NCI-H2029 (cell line): Measurements from ENCODE around the gene KCNK5.
A peak's percentile ranks its signal among the peaks of the same experiment; 100 is the strongest.

ENCODE experiments used
- DNase-seq: peaks from one replicate; lab custom pipeline; 2025; lab: John Stamatoyannopoulos, UW

The KCNK5 gene

GRCh38 chr6:39228992-39229767 is at the start of gene KCNK5:
KCNK5 (minus strand) TSS chr6:39229475; CDS start chr6:39229111, 364 bp downstream.
- peak; percentile 88 for DNase-seq

- DNase-seq, result no peak
Observed at GRCh38 chr6:39276379-39276995, 47.2 kb upstream of the KCNK5 start.

DNA sequence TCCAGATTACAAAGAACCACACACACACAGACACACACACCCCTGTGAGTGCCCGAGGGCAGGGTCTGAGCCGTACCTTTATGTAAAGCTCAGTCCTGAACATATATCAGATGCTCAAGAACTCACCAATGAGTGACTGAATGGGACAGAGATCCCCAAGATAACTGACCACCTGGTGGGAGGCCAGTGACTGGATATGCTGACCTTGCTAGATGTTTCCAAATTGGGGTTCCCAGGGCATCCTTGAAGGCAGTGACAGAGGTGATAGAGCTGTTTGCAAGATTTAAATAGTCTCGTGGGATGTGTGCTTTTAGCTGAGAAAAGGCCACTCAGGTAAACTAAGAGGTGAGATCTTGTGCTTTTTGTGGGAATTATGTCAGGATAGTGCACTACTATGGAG is 45.6 kb upstream of the KCNK5 start:
- no peak for DNase-seq

DNA sequence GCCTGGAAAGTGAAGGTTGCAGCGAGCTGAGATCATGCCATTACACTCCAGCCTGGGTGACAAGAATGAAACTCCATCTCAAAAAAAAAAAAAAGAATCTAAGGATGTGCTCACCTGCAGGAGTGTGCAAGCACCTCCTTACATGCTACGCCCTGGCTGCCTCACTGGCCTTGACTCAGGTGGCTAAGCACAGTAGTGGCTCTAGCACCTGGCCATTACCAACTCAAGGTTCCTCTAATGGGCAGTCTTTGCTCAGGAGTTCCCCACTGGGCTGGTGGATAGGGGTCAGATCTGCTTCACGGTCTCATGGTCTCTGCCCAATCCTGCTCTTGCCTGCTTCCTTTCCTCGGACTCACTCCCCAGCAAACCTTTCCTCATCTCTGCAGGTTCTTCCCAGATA is 45.2 kb upstream of the KCNK5 start:
- no peak for DNase-seq

DNA sequence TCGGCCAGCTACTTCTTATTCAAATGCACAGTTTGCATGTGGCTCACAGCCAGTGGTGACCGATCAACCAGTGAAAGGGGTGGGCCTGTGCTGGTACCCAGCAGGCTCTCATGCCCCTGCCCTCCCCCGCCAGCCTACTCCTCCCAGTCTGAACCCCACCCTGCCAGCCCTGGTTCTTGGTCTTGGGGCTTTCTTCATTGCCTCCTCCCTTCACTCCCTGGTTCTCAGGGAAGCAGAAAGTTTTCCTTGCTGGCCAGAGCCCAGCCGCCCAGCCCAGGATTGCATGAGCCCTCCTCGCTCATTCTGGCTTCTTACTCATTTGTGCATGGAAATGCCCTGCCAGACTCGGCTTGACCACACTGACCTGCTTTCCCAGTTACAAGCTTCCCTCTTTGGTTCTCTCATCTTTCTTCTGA is 44.1 kb upstream of the KCNK5 start:
- DNase-seq, result no peak

- no peak for DNase-seq
Observed at GRCh38 chr6:39269961-39270360, 40.7 kb upstream of the KCNK5 start.

- DNase-seq, result no peak
Observed at GRCh38 chr6:39268721-39269120, 39.4 kb upstream of the KCNK5 start.

DNA sequence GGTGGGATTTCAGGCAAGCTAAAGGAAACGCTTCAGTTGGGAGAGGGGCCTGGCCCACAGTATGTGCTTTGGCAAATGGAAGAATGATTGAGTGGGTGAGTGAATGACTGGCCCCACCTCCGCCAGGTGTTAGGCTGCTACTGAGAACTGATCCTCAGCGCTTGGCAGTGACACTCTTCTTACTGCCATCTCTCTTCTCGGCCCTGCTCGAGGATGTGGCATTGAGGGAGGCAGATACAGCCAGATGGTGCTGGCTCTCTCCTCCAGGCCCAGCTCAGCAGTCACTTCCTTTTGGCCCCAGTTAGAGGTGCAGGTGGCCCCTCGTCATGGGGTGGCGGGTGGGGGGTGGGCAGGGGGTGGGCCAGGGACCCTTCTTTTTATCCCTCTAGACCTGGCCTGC is 38.9 kb upstream of the KCNK5 start:
- DNase-seq, result peak; percentile 77

GRCh38 chr6:39266782-39267355 is 37.6 kb upstream of the KCNK5 start:
- no peak for DNase-seq

GRCh38 chr6:39266375-39266774 is 37.1 kb upstream of the KCNK5 start:
- DNase-seq, result peak; percentile 68

DNA sequence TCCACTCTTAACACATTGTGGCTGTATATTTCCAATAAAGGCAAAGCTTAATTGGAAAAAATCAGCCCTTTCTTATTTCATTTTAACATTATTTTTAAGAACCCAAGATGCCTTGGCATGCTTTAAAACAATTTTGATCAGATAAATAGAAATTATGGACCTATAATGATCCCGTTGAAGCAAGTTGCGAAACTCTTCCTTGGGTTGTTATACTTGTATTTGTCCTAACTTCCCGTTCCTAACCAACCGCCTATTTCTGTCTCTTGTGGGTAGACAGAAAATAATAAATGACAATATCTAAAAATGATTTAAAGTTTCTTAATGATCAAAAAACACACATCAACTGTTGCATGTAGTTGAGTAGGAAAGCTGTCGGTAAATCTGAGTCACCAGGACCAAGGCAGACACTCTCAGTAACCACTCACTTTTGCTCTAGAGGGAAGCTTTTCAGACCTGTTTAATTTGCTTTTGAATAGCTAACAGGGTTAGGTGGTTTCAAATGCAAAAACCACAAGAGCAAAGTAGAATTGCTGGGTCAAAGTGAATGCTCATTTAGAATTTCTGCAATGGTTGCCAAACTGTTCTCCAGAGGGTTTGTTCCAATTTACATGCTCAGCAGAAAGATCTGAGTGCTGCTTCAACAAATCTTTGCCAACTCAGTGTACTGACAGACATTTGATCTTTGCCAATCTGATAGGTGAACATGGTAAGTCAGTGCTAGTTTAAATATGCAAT is 34.2 kb upstream of the KCNK5 start:
- DNase-seq, result peak; percentile 59

DNA sequence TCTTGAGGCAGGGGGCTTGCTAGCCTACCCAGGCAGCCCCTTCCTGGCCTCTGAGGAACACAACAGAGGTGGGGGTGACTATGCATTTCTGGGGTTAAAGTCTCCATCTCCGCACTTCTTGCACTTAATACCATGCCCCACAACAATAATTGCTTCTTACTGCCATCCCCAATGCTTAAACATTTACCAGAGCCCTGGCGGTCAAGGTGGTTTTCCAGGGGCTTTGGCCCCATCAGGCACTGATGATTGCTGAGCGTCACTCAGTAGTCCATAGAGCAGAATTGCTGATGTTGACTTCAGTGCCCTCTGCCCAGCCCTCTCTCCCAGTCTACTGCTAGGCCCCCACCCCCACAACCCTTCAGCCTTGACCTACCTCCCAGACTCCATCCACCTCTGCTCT is 32.5 kb upstream of the KCNK5 start:
- DNase-seq, result no peak

DNA sequence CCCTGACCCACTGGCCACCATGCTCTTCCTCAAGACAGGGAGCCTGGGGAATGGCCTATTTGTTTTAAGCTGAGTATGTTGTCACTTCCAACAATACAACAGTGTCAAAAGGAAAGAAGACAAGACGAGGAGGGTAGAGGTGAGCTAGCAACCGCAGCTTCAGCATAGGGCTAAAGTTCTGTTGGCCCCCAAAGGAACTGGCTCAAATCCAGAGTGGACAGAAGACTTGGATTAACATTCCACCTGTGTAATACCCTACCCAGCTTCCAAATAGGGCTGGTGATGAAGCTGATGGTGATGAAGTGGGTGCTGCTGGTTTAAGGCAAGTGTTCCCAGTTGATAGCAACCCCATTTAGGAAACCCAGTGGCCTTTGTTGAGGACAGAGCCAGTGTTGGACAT is 31.7 kb upstream of the KCNK5 start:
- DNase-seq, result no peak

GRCh38 chr6:39260456-39260855 is 31.2 kb upstream of the KCNK5 start:
- DNase-seq, result no peak

- DNase-seq, result no peak
Observed at GRCh38 chr6:39256294-39256940, 27.1 kb upstream of the KCNK5 start.

DNA sequence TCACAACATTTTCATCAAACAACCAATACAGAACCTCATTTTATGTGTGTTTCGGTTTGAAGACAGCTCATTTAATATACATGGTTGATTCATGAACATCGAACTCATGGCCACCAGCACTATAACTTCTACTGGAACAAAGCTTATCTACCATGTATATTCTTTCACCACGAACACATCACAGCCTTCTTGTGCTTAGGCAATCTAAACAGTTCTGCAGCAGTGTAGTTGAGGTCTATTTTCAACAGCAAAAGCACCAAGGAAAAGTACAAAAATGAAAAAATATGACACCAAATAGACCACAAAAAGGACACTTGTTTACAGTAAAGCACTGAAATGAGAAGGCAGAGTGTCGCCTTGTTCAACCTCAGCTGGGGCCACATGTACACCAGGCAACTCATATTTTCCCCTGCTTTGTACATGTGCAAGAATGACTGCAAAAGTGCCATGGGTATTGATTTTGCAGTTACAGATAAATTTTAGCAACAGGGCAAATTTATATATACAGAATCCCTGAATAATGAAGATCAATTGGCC is 25.8 kb upstream of the KCNK5 start:
- no peak for DNase-seq

DNA sequence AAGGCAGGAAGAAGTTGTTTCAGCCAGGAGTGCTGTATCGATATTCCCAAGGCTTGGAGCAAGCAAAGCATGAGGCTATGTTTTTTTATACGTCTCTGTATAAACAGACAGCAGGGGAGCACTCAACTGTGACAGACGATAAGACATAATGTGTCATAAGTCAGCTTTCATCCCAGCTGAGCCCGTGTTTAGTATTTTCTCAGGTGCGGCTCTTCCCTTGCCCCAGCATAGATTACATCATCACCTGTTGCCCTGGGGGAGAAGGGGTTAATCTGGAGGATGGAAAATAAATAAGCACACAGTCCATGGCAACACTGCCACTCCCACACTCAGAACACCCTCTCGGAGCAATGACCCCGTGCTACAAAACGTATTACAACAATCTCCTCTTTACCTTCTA is 22.1 kb upstream of the KCNK5 start:
- DNase-seq, result peak; percentile 91

- DNase-seq, result no peak
Observed at GRCh38 chr6:39250507-39250906, 21.2 kb upstream of the KCNK5 start.

DNA sequence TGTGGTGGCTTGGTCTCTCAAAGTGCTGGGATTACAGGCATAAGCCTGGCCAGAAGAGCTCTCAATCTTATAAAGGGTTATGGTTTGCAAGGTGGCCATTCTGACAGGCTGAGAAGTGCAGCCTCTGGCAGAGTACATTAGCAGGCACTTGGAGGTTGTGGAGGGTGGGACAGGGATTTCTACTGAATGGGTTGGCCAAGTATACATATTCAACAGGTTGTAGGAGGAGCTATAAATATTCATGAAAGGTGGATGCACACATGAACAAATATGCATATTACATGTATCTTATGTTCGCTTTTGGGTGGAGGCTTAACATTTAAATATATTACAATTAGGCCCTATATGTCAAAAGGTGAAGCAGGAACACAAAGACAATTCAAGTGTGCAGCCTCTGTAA is 20.0 kb upstream of the KCNK5 start:
- DNase-seq, result no peak

DNA sequence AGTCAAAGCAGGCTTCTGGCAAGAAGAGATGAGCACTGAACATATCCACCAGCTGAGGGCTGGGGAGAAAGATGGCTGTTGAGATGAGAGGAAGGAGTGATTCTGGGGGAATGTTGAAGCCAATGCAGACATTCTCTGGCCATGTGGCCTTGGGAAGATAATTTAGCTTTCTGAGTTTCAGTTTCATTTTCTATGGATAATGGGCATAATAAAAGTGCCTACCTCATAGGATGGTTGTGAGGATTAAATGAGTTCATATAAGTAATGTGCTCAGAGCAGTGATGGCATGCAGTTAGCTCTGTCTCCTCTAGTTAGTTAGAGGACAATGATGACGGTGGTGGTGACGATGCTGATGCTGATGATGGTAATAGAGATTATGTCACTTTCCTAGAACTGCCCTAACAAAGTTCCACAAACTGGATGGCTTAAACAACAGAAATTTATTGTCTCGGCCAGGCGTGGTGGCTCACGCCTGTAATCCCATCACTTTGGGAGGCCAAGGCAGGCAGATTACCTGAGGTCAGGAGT is 18.5 kb upstream of the KCNK5 start:
- DNase-seq, result no peak

DNA sequence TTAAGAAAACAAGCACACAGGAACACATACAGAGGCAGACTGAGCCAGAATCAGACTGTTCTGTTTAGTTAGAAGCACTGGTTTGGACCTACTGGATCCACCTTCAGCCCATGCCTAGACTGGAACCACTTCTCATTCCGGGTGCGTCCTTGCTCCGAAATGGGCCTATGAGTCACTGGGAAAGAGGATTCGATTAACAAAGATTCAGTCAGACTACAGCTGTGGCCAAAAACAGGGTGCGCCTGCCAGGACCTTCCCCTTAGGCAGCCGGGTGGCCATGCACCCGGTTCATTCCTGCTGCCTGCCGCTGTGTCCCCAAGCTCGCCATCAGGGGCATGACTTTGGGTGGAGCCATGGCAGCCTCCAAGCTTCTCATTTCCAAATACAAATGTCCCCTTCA is 14.5 kb upstream of the KCNK5 start:
- DNase-seq, result no peak
